Measurements from ENCODE around the gene GABBR2. TPM values are rescaled to one million over a fixed set of nuclear protein-coding genes. Genes with fewer than 3 reads are reported as not detected.

GABBR2 gene
- total RNA-seq, 1 donor from 2014 or later = 116 TPM

GRCh38 chr9:98365781-98366180, 343.0 kb downstream of the GABBR2 start:
- no peak for TF ChIP-seq CTCF (IDR thresholded peaks at IDR 0.05; ENCODE audit: partially characterized antibody, unreplicated experiment)
- DNase-seq = no peak
- Mint-ChIP-seq H3K27ac (ENCODE audit: unreplicated experiment) (no peak overlapping the region), H3K27me3 (ENCODE audit: unreplicated experiment) (peaks cover 8% of the 10 kb centered on the region), H3K4me3 (ENCODE audit: unreplicated experiment) (no peak overlapping the region), H3K4me1 (ENCODE audit: low read depth, unreplicated experiment) (peaks cover 29% of the 10 kb centered on the region), H3K9me3 (ENCODE audit: unreplicated experiment) (peaks cover 12% of the 10 kb centered on the region), H3K36me3 (ENCODE audit: unreplicated experiment) (peaks cover 34% of the 10 kb centered on the region)

- H3K36me3 Mint-ChIP-seq (ENCODE audit: unreplicated experiment) = peaks cover 34% of the 10 kb centered on the region
- peaks cover 29% of the 10 kb centered on the region for H3K4me1 Mint-ChIP-seq (ENCODE audit: low read depth, unreplicated experiment)
- no peak for DNase-seq
- no peak overlapping the region for H3K27ac Mint-ChIP-seq (ENCODE audit: unreplicated experiment)
- TF ChIP-seq CTCF (IDR thresholded peaks at IDR 0.05; ENCODE audit: partially characterized antibody, unreplicated experiment) = peak; percentile 75
- H3K9me3 Mint-ChIP-seq (ENCODE audit: unreplicated experiment) = peaks cover 12% of the 10 kb centered on the region
- peaks cover 8% of the 10 kb centered on the region for H3K27me3 Mint-ChIP-seq (ENCODE audit: unreplicated experiment)
- no peak overlapping the region for H3K4me3 Mint-ChIP-seq (ENCODE audit: unreplicated experiment)
Observed at GRCh38 chr9:98365227-98365669, 343.5 kb downstream of the GABBR2 start.

GRCh38 chr9:98364086-98364485, 344.6 kb downstream of the GABBR2 start:
- H3K27ac Mint-ChIP-seq (ENCODE audit: unreplicated experiment) = no peak overlapping the region
- peaks cover 26% of the 10 kb centered on the region for H3K36me3 Mint-ChIP-seq (ENCODE audit: unreplicated experiment)
- no peak overlapping the region for H3K4me3 Mint-ChIP-seq (ENCODE audit: unreplicated experiment)
- peaks cover 29% of the 10 kb centered on the region for H3K4me1 Mint-ChIP-seq (ENCODE audit: low read depth, unreplicated experiment)
- no peak for TF ChIP-seq CTCF (IDR thresholded peaks at IDR 0.05; ENCODE audit: partially characterized antibody, unreplicated experiment)
- H3K9me3 Mint-ChIP-seq (ENCODE audit: unreplicated experiment) = peaks cover 9% of the 10 kb centered on the region
- H3K27me3 Mint-ChIP-seq (ENCODE audit: unreplicated experiment) = peaks cover 9% of the 10 kb centered on the region
- no peak for DNase-seq

- H3K9me3 Mint-ChIP-seq (ENCODE audit: unreplicated experiment) = peaks cover 9% of the 10 kb centered on the region
- H3K4me1 Mint-ChIP-seq (ENCODE audit: low read depth, unreplicated experiment) = peaks cover 29% of the 10 kb centered on the region
- TF ChIP-seq CTCF (IDR thresholded peaks at IDR 0.05; ENCODE audit: partially characterized antibody, unreplicated experiment) = no peak
- peaks cover 26% of the 10 kb centered on the region for H3K36me3 Mint-ChIP-seq (ENCODE audit: unreplicated experiment)
- no peak overlapping the region for H3K27ac Mint-ChIP-seq (ENCODE audit: unreplicated experiment)
- DNase-seq = no peak
- H3K4me3 Mint-ChIP-seq (ENCODE audit: unreplicated experiment) = no peak overlapping the region
- peaks cover 9% of the 10 kb centered on the region for H3K27me3 Mint-ChIP-seq (ENCODE audit: unreplicated experiment)
Observed at GRCh38 chr9:98363644-98364043, 345.1 kb downstream of the GABBR2 start.

GRCh38 chr9:98362624-98363252, 346.0 kb downstream of the GABBR2 start:
- H3K36me3 Mint-ChIP-seq (ENCODE audit: unreplicated experiment) = peaks cover 29% of the 10 kb centered on the region
- peaks cover 9% of the 10 kb centered on the region for H3K9me3 Mint-ChIP-seq (ENCODE audit: unreplicated experiment)
- H3K4me3 Mint-ChIP-seq (ENCODE audit: unreplicated experiment) = no peak overlapping the region
- H3K27me3 Mint-ChIP-seq (ENCODE audit: unreplicated experiment) = peaks cover 9% of the 10 kb centered on the region
- H3K4me1 Mint-ChIP-seq (ENCODE audit: low read depth, unreplicated experiment) = peaks cover 29% of the 10 kb centered on the region
- TF ChIP-seq CTCF (IDR thresholded peaks at IDR 0.05; ENCODE audit: partially characterized antibody, unreplicated experiment) = no peak
- DNase-seq = no peak
- H3K27ac Mint-ChIP-seq (ENCODE audit: unreplicated experiment) = no peak overlapping the region
